PC-3 (cell line): ENCODE results near the gene CUEDC1.

Source experiments
- EZH2 ChIP-seq: fragments of 300-600 bp; sonication (generic); IDR thresholded peaks from one replicate; pipeline ENCODE4 v1.6.1; 2017; ENCODE audit warnings: antibody characterized with exemption, mild to moderate bottlenecking, low read length; ENCODE audit not compliant: unreplicated experiment
- EZH2phosphoT487 ChIP-seq: fragments of 300-600 bp; sonication (generic); IDR thresholded peaks from 2 replicates; pipeline ENCODE4 v1.6.1; 2018; ENCODE audit warnings: mild to moderate bottlenecking, antibody characterized with exemption, low read length, borderline replicate concordance
- TF ChIP-seq, protein P1 (sequence below): fragments of 300-600 bp; sonication (generic); conservative IDR thresholded peaks from 2 replicates; pipeline ENCODE4 v1.5.1; 2017; ENCODE audit warnings: antibody characterized with exemption, low read depth, mild to moderate bottlenecking, low read length

GRCh38 chr17:57926723-57927047, 28.5 kb downstream of the CUEDC1 start:
- no peak for TF ChIP-seq EZH2
- TF ChIP-seq, protein P1, sequence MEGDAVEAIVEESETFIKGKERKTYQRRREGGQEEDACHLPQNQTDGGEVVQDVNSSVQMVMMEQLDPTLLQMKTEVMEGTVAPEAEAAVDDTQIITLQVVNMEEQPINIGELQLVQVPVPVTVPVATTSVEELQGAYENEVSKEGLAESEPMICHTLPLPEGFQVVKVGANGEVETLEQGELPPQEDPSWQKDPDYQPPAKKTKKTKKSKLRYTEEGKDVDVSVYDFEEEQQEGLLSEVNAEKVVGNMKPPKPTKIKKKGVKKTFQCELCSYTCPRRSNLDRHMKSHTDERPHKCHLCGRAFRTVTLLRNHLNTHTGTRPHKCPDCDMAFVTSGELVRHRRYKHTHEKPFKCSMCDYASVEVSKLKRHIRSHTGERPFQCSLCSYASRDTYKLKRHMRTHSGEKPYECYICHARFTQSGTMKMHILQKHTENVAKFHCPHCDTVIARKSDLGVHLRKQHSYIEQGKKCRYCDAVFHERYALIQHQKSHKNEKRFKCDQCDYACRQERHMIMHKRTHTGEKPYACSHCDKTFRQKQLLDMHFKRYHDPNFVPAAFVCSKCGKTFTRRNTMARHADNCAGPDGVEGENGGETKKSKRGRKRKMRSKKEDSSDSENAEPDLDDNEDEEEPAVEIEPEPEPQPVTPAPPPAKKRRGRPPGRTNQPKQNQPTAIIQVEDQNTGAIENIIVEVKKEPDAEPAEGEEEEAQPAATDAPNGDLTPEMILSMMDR: no peak
- TF ChIP-seq EZH2phosphoT487: no peak
